IPS-20b (cell line): ENCODE results near the gene GIPC3.
A peak's percentile ranks its signal among the peaks of the same experiment; 100 is the strongest.
"Not testable (repeated sequence)": the region's sequence is repeated elsewhere in the genome, so short reads cannot be mapped to it uniquely, and the experiment has no call there.

ENCODE experiments used
- H3K27ac ChIP-seq: one replicate; pipeline ENCODE4 v1.5.1; 2013; ENCODE audit warnings: low read length
- H3K27me3 ChIP-seq: 2 replicates; pipeline ENCODE4 v1.6.1; 2013; ENCODE audit warnings: mild to moderate bottlenecking, low read length, inconsistent platforms; ENCODE audit not compliant: insufficient read depth
- H3K36me3 ChIP-seq: 2 replicates; pipeline ENCODE4 v1.6.1; 2013; ENCODE audit warnings: low read depth, mild to moderate bottlenecking, inconsistent platforms, low read length, moderate library complexity; ENCODE audit not compliant: insufficient read depth
- H3K4me1 ChIP-seq: 2 replicates; pipeline ENCODE4 v1.6.1; 2013; ENCODE audit warnings: mild to moderate bottlenecking, control low read depth, inconsistent platforms, low read length, moderate library complexity; ENCODE audit not compliant: insufficient read depth
- H3K4me3 ChIP-seq: 2 replicates; pipeline ENCODE4 v1.5.1; 2013; ENCODE audit warnings: mild to moderate bottlenecking, low read length, inconsistent platforms
- H3K9ac ChIP-seq: 2 replicates; pipeline ENCODE4 v1.6.1; 2013; ENCODE audit warnings: low read depth, mild to moderate bottlenecking, inconsistent platforms, low read length, moderate library complexity
- H3K9me3 ChIP-seq: 2 replicates; pipeline ENCODE4 v1.6.1; 2013; ENCODE audit warnings: mild to moderate bottlenecking, low read depth, low read length, inconsistent platforms; ENCODE audit not compliant: insufficient read depth

Gene GIPC3

GRCh38 chr19:3584036-3584802, 1.1 kb upstream of the GIPC3 start:
- H3K9me3 ChIP-seq, H3K36me3 ChIP-seq, H3K9ac ChIP-seq, H3K4me3 ChIP-seq, H3K4me1 ChIP-seq, H3K27ac ChIP-seq: not testable (repeated sequence)
- H3K27me3 ChIP-seq: peaks cover 44% of the 10 kb centered on the region

GRCh38 chr19:3586127-3586626, 899 bp downstream of the GIPC3 start:
- Histone ChIP-seq H3K27ac (no peak overlapping the region), H3K27me3 (peaks cover 44% of the 10 kb centered on the region), H3K4me3 (peak overlapping the region; percentile 55; the same call in 1 of the 2 replicates), H3K4me1 (no peaks in the 10 kb centered on the region), H3K9me3 (peaks cover 10% of the 10 kb centered on the region; the same call in 1 of the 2 replicates), H3K9ac (no peak overlapping the region), H3K36me3 (no peaks in the 10 kb centered on the region)

GRCh38 chr19:3586707-3587346, 1.5 kb downstream of the GIPC3 start:
- no peaks in the 10 kb centered on the region for H3K4me1 ChIP-seq
- no peak overlapping the region for H3K4me3 ChIP-seq
- H3K9me3 ChIP-seq: peaks cover 17% of the 10 kb centered on the region; the same call in 1 of the 2 replicates
- no peaks in the 10 kb centered on the region for H3K36me3 ChIP-seq
- no peak overlapping the region for H3K27ac ChIP-seq
- no peak overlapping the region for H3K9ac ChIP-seq
- peaks cover 50% of the 10 kb centered on the region for H3K27me3 ChIP-seq

- H3K27ac ChIP-seq: no peak overlapping the region
- no peak overlapping the region for H3K4me3 ChIP-seq
- peaks cover 55% of the 10 kb centered on the region for H3K27me3 ChIP-seq
Observed at GRCh38 chr19:3589439-3589838, 4.2 kb downstream of the GIPC3 start.

GRCh38 chr19:3589949-3590348, 4.7 kb downstream of the GIPC3 start:
- Histone ChIP-seq H3K9me3 (peaks cover 19% of the 10 kb centered on the region; the same call in 1 of the 2 replicates), H3K27me3 (peaks cover 50% of the 10 kb centered on the region), H3K4me1 (no peaks in the 10 kb centered on the region), H3K9ac (no peak overlapping the region), H3K36me3 (no peaks in the 10 kb centered on the region), H3K4me3 (no peak overlapping the region), H3K27ac (no peak overlapping the region)

More at GRCh38 chr19:3589439-3589838, 4.2 kb downstream of the GIPC3 start:
- no peak overlapping the region for H3K9ac ChIP-seq
- H3K9me3 ChIP-seq: peaks cover 19% of the 10 kb centered on the region; the same call in 1 of the 2 replicates
- no peaks in the 10 kb centered on the region for H3K4me1 ChIP-seq
- H3K36me3 ChIP-seq: no peaks in the 10 kb centered on the region

GRCh38 chr19:3590991-3591659, 5.8 kb downstream of the GIPC3 start:
- Histone ChIP-seq H3K4me3 (no peak overlapping the region), H3K9me3 (peaks cover 19% of the 10 kb centered on the region; the same call in 1 of the 2 replicates), H3K27me3 (peaks cover 38% of the 10 kb centered on the region), H3K9ac (no peak overlapping the region), H3K4me1 (no peaks in the 10 kb centered on the region), H3K36me3 (no peaks in the 10 kb centered on the region), H3K27ac (no peak overlapping the region)

- no peak overlapping the region for H3K9ac ChIP-seq
- no peaks in the 10 kb centered on the region for H3K36me3 ChIP-seq
- H3K27ac ChIP-seq: no peak overlapping the region
- H3K4me3 ChIP-seq: no peak overlapping the region
- peaks cover 29% of the 10 kb centered on the region for H3K27me3 ChIP-seq
- H3K4me1 ChIP-seq: no peaks in the 10 kb centered on the region
- H3K9me3 ChIP-seq: peaks cover 19% of the 10 kb centered on the region; the same call in 1 of the 2 replicates
Observed at GRCh38 chr19:3591876-3592613, 6.8 kb downstream of the GIPC3 start.

GRCh38 chr19:3593156-3593555, 7.9 kb downstream of the GIPC3 start:
- Histone ChIP-seq H3K36me3 (no peaks in the 10 kb centered on the region), H3K9me3 (peaks cover 19% of the 10 kb centered on the region; the same call in 1 of the 2 replicates), H3K27me3 (peaks cover 24% of the 10 kb centered on the region), H3K27ac (no peak overlapping the region), H3K4me1 (no peaks in the 10 kb centered on the region), H3K9ac (no peak overlapping the region), H3K4me3 (no peak overlapping the region)

- no peaks in the 10 kb centered on the region for H3K4me1 ChIP-seq
- no peak overlapping the region for H3K27ac ChIP-seq
- H3K9me3 ChIP-seq: peaks cover 15% of the 10 kb centered on the region; the same call in 1 of the 2 replicates
- no peak overlapping the region for H3K9ac ChIP-seq
- no peak overlapping the region for H3K4me3 ChIP-seq
- H3K36me3 ChIP-seq: no peaks in the 10 kb centered on the region
- peaks cover 24% of the 10 kb centered on the region for H3K27me3 ChIP-seq
Observed at GRCh38 chr19:3595521-3596061, 10.3 kb downstream of the GIPC3 start.

GRCh38 chr19:3599776-3600187, 14.5 kb downstream of the GIPC3 start:
- no peak overlapping the region for H3K9ac ChIP-seq
- H3K27ac ChIP-seq: no peak overlapping the region
- no peaks in the 10 kb centered on the region for H3K9me3 ChIP-seq
- H3K4me3 ChIP-seq: no peak overlapping the region
- H3K4me1 ChIP-seq: no peaks in the 10 kb centered on the region
- no peaks in the 10 kb centered on the region for H3K36me3 ChIP-seq
- H3K27me3 ChIP-seq: peaks cover 1% of the 10 kb centered on the region; the same call in 1 of the 2 replicates

GRCh38 chr19:3601021-3601420, 15.7 kb downstream of the GIPC3 start:
- Histone ChIP-seq H3K27ac (no peak overlapping the region), H3K9ac (no peak overlapping the region), H3K27me3 (peaks cover 14% of the 10 kb centered on the region), H3K36me3 (no peaks in the 10 kb centered on the region), H3K4me3 (no peak overlapping the region), H3K9me3 (no peaks in the 10 kb centered on the region), H3K4me1 (no peaks in the 10 kb centered on the region)
